ENCODE data around the gene YBX1. TPM values are rescaled to one million over a fixed set of nuclear protein-coding genes. Genes with fewer than 3 reads are reported as not detected.
A peak's percentile ranks its signal among the peaks of the same experiment; 100 is the strongest.

Gene YBX1
- total and polyA plus RNA-seq, 2 experiments from 2014 or later, result 177 to 418 TPM

DNA sequence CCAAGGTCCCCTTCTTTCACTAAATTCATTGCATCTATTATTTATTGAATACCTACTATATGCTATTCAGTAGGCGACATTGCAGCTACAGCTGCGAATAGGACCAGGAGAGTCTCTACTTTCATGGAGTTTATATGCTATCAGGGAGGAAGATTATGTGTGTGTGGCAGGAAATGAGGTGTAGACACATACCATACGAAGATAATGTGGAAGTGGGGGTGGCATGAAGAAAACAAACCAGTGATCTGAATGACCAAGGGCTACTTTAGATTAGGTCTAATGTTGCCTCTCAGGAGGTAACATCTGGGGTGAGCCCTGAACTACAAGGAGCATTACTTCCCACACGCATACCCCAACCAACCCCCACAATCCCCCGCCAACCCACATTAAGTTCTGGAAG is 25.0 kb upstream of the YBX1 start:
- Histone ChIP-seq H4K20me1 (ENCODE audit: insufficient read depth, poor library complexity, severe bottlenecking) (no peaks in the 10 kb centered on the region), H3K4me2 (peak overlapping the region; percentile 94), H3K79me2 (peaks cover 28% of the 10 kb centered on the region), H2AFZ (peak overlapping the region; percentile 75), H3K4me1 (ENCODE audit: insufficient read depth) (peaks cover 17% of the 10 kb centered on the region), H3K27me3 (no peaks in the 10 kb centered on the region), H3K9me3 (ENCODE audit: low read depth) (no peaks in the 10 kb centered on the region), H3K9me2 (replicated peaks; ENCODE audit: insufficient read depth) (no peaks in the 10 kb centered on the region), H3K27ac (peak overlapping the region; percentile 84), H3K4me3 (peak overlapping the region; percentile 3), H3K36me3 (replicated peaks; ENCODE audit: insufficient read depth, low read depth) (no peaks in the 10 kb centered on the region)
- 93% methylated on average over 5 of the region's 5 CpGs for WGBS (ENCODE audit: low lambda C conversion rate, missing lambda C conversion rate)
- DNase-seq (ENCODE audit: low spot score), result no peak
- TF ChIP-seq EZH2 (IDR thresholded peaks at IDR 0.05; ENCODE audit: borderline replicate concordance), result no peak
- TF ChIP-seq EZH2phosphoT487 (IDR thresholded peaks at IDR 0.05; ENCODE audit: low read depth, severe bottlenecking, unreplicated experiment), result no peak
- TF ChIP-seq, protein P1, sequence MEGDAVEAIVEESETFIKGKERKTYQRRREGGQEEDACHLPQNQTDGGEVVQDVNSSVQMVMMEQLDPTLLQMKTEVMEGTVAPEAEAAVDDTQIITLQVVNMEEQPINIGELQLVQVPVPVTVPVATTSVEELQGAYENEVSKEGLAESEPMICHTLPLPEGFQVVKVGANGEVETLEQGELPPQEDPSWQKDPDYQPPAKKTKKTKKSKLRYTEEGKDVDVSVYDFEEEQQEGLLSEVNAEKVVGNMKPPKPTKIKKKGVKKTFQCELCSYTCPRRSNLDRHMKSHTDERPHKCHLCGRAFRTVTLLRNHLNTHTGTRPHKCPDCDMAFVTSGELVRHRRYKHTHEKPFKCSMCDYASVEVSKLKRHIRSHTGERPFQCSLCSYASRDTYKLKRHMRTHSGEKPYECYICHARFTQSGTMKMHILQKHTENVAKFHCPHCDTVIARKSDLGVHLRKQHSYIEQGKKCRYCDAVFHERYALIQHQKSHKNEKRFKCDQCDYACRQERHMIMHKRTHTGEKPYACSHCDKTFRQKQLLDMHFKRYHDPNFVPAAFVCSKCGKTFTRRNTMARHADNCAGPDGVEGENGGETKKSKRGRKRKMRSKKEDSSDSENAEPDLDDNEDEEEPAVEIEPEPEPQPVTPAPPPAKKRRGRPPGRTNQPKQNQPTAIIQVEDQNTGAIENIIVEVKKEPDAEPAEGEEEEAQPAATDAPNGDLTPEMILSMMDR (IDR thresholded peaks at IDR 0.05; ENCODE audit: poor library complexity), result no peak

DNA sequence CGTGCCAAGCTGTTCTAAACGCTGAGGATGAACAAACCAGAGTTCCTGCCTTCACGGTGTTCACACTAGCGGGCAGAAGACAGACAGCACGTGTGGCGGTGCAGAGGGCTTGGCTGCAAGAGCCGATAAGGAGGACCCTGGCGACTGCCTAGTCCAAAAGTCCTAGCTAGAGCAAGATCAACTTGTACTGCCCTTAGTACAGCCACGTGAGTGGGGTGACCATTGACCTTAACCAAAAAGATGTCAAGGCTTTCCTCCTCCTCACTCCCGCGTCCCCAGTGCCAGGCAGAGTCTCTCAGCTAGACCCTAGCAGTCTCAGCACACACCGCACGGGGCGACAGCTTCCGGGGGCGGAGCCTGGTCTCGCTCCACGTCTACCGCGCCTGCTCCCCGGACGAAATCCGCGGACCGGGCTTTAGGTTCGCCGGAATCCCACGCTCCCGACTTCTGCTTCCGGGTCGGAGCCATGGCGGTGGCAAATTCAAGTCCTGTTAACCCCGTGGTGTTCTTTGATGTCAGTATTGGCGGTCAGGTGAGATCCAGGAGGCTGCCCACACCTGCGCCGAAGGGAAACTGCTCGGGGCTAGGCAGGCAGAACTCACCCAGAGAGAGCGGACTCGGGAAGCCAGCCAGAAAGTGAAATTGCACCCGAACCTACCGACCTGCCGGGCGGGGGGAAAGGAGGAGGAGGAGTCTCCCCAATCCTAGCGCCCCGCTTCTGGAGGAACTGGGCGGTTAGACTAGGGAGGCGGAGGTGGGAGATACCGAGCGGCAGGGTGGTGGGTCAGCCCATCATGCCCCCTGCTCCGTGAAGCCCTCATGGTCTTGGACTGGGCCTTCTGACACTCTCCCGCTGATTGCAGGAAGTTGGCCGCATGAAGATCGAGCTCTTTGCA is 24.0 kb upstream of the YBX1 start, which contains the start of gene PPIH:
Gene PPIH (plus strand): TSS at position 443 of the 896 bp plus-strand sequence. CDS start 24 bp downstream, at position 467.
- Histone ChIP-seq H4K20me1 (ENCODE audit: insufficient read depth, poor library complexity, severe bottlenecking) (no peaks in the 10 kb centered on the region), H3K4me2 (peak within 1 kb of the TSS; percentile 94), H3K4me3 (peak within 1 kb of the TSS; percentile 95), H3K36me3 (replicated peaks; ENCODE audit: insufficient read depth, low read depth) (no peaks in the 10 kb centered on the region), H3K4me1 (ENCODE audit: insufficient read depth) (peaks cover 17% of the 10 kb centered on the region), H3K27ac (peak within 1 kb of the TSS; percentile 84), H3K79me2 (peaks cover 28% of the 10 kb centered on the region), H3K9me3 (ENCODE audit: low read depth) (no peaks in the 10 kb centered on the region), H2AFZ (peak within 1 kb of the TSS; percentile 79), H3K9me2 (replicated peaks; ENCODE audit: insufficient read depth) (no peaks in the 10 kb centered on the region), H3K27me3 (no peaks in the 10 kb centered on the region)
- TF ChIP-seq EZH2phosphoT487 (IDR thresholded peaks at IDR 0.05; ENCODE audit: low read depth, severe bottlenecking, unreplicated experiment) (no peak), EZH2 (IDR thresholded peaks at IDR 0.05; ENCODE audit: borderline replicate concordance) (no peak)
- TF ChIP-seq, protein P1 (IDR thresholded peaks at IDR 0.05; ENCODE audit: poor library complexity), result no peak
- WGBS (ENCODE audit: low lambda C conversion rate, missing lambda C conversion rate), result under 1% methylated on average over 53 of the region's 53 CpGs
- DNase-seq (ENCODE audit: low spot score), result peak; percentile 97

DNA sequence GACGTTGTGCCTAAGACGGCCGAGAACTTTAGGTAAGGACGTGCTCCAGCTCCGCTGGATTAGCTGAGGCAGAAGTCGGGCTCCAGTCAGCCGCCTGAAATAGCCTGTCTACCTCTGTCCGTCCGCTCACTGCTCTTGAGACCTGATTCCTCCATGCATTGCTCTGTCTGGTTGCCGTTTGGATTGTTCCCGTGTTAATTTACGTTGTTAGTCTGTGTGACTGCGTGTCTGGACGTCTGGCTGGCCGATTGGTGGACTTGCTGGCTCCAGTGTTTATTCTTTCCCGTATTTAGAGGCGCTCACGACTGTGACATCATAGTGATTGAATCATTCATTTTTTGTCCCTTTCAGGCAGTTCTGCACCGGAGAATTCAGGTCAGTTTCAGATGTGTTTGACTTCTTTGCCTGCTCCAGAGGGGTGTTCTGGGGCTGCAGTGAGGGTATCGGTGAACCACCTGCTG is 23.3 kb upstream of the YBX1 start:
- TF ChIP-seq EZH2phosphoT487 (IDR thresholded peaks at IDR 0.05; ENCODE audit: low read depth, severe bottlenecking, unreplicated experiment) (no peak), EZH2 (IDR thresholded peaks at IDR 0.05; ENCODE audit: borderline replicate concordance) (no peak)
- TF ChIP-seq, protein P1 (IDR thresholded peaks at IDR 0.05; ENCODE audit: poor library complexity), result no peak

More for the DNA sequence above, 23.3 kb upstream of the YBX1 start:
- Histone ChIP-seq H3K27ac (peak overlapping the region; percentile 84), H3K27me3 (no peaks in the 10 kb centered on the region), H3K9me2 (replicated peaks; ENCODE audit: insufficient read depth) (no peaks in the 10 kb centered on the region), H3K79me2 (peaks cover 28% of the 10 kb centered on the region), H3K9me3 (ENCODE audit: low read depth) (no peaks in the 10 kb centered on the region), H4K20me1 (ENCODE audit: insufficient read depth, poor library complexity, severe bottlenecking) (no peaks in the 10 kb centered on the region), H3K36me3 (replicated peaks; ENCODE audit: insufficient read depth, low read depth) (no peaks in the 10 kb centered on the region), H3K4me2 (peak overlapping the region; percentile 94), H3K4me1 (ENCODE audit: insufficient read depth) (peaks cover 17% of the 10 kb centered on the region), H2AFZ (peak overlapping the region; percentile 79), H3K4me3 (peak overlapping the region; percentile 95)
- WGBS (ENCODE audit: low lambda C conversion rate, missing lambda C conversion rate), result 7% methylated on average over 20 of the region's 20 CpGs
- DNase-seq (ENCODE audit: low spot score), result peak; percentile 22

All from hepatocyte (in vitro differentiated cells).